ENCODE results near the gene PHLDB2.

DNA sequence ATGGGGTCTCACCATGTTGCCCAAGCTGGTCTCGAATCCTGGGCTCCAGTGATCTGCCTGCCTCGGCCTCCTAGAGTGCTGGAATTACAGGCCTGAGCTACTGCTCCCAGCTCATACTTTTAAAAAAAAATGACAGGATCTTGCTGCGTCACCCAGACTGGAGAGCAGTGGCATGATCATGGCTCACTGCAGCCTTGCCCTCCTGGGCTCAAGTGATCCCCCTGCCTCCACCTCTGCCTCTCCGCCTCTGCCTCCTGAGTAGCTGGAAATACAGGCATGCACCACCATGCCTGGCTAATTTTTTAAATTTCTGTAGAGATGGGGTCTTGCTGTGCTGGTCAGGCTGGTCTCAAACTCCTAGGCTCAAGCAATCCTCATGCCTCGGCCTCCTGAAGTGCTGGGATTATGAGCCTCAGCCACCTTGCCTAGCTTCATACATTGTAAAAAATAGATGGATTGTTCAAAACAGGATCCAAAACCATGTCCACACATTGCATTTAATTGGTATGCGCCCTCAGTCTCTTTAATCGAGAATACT, 8.9 kb downstream of the PHLDB2 start:
- no peak for TF ChIP-seq CTCF (conservative IDR thresholded peaks at IDR 0.05 in 1 of 2, IDR thresholded peaks at IDR 0.05 in 1 of 2; ENCODE audit: low read depth in 1 of 2, low read length in 2 of 2)
- TF ChIP-seq EZH2 (IDR thresholded peaks at IDR 0.05; ENCODE audit: low read length, missing control alignments): no peak
